Measurements from ENCODE around the gene PA2G4.
"Not testable (repeated sequence)": the region's sequence is repeated elsewhere in the genome, so short reads cannot be mapped to it uniquely, and the experiment has no call there.

The PA2G4 gene

GRCh38 chr12:56101045-56101444 lies 3.3 kb upstream of the PA2G4 start:
- no peak for DNase-seq

GRCh38 chr12:56102683-56103065 lies 1.7 kb upstream of the PA2G4 start:
- DNase-seq = no peak

- no peak for DNase-seq
Observed at GRCh38 chr12:56103066-56103711, 1.2 kb upstream of the PA2G4 start.

- DNase-seq = no peak
Observed at GRCh38 chr12:56103823-56104108, 593 bp upstream of the PA2G4 start.

- DNase-seq = no peak
Observed at GRCh38 chr12:56104815-56105608, 653 bp downstream of the PA2G4 start.

GRCh38 chr12:56105609-56105902 lies 1.2 kb downstream of the PA2G4 start:
- no peak for DNase-seq

- DNase-seq = no peak
Observed at GRCh38 chr12:56107242-56107641, 2.9 kb downstream of the PA2G4 start.

- no peak for DNase-seq
Observed at GRCh38 chr12:56110571-56110970, 6.2 kb downstream of the PA2G4 start.

GRCh38 chr12:56114084-56114483 lies 9.7 kb downstream of the PA2G4 start:
- DNase-seq = no peak

- DNase-seq = no peak
Observed at GRCh38 chr12:56115329-56115728, 11.0 kb downstream of the PA2G4 start.

GRCh38 chr12:56116267-56117081 lies 12.1 kb downstream of the PA2G4 start, which contains the start of gene RPL41:
Gene RPL41 (plus strand): TSS chr12:56116633.
- peak; percentile 99 for DNase-seq

GRCh38 chr12:56117082-56117706 lies 12.8 kb downstream of the PA2G4 start:
- DNase-seq = not testable (repeated sequence)

GRCh38 chr12:56117778-56118687 lies 13.7 kb downstream of the PA2G4 start, which contains the start of gene ZC3H10:
Gene ZC3H10 (plus strand): TSS chr12:56118266. CDS start chr12:56120563, 2,297 bp downstream.
- peak; percentile 96 for DNase-seq

GRCh38 chr12:56118688-56119357 lies 14.5 kb downstream of the PA2G4 start:
- no peak for DNase-seq

- DNase-seq = peak; percentile 53
Observed at GRCh38 chr12:56119361-56119796, 15.0 kb downstream of the PA2G4 start.

- DNase-seq = no peak
Observed at GRCh38 chr12:56120158-56120846, 15.9 kb downstream of the PA2G4 start.

GRCh38 chr12:56121204-56121870 lies 17.0 kb downstream of the PA2G4 start:
- DNase-seq = no peak

GRCh38 chr12:56122637-56123036 lies 18.3 kb downstream of the PA2G4 start:
- no peak for DNase-seq

GRCh38 chr12:56124133-56124532 lies 19.8 kb downstream of the PA2G4 start:
- no peak for DNase-seq

- no peak for DNase-seq
Observed at GRCh38 chr12:56126732-56127239, 22.4 kb downstream of the PA2G4 start.
